ENCODE results near the gene SLC13A5.
A peak's percentile ranks its signal among the peaks of the same experiment; 100 is the strongest.
"Not testable (repeated sequence)": the region's sequence is repeated elsewhere in the genome, so short reads cannot be mapped to it uniquely, and the experiment has no call there.

Gene SLC13A5

GRCh38 chr17:6713130-6713917 lies at the start of gene SLC13A5:
Gene SLC13A5, minus strand, starts transcription at chr17:6713369. Its CDS starts 36 bp downstream, at chr17:6713333.
- DNase-seq = peak; percentile 5

GRCh38 chr17:6761779-6762178 lies 48.6 kb upstream of the SLC13A5 start:
- no peak for DNase-seq

GRCh38 chr17:6757747-6758146 lies 44.6 kb upstream of the SLC13A5 start:
- DNase-seq = no peak

GRCh38 chr17:6756425-6757031 lies 43.4 kb upstream of the SLC13A5 start:
- DNase-seq = no peak

DNA sequence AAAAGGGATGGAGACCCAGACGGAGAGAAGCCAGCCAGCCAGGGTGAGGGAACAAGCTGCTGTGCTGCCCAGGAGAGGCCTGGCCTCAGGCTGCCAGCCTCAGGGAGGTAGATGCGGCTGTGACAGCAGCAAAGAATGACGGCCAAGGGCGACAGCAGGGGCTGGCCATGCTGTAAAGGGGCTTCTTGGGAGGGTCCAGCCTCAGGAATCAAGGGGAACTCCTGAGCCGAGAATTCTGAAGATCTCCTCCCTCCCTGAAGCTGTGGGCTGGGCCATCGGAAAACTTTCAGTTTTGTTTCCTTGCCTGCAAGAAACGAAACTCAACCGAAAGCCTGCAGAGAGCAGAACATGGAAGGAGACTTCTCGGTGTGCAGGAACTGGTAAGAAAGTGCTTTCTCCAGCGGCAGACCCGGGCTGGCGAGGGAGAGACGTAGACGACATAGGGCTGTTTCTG lies 42.6 kb upstream of the SLC13A5 start, which contains the start of gene XAF1:
Gene XAF1 (plus strand): TSS at position 316 of the 454 bp plus-strand sequence. CDS start 33 bp downstream, at position 349.
- no peak for DNase-seq

DNA sequence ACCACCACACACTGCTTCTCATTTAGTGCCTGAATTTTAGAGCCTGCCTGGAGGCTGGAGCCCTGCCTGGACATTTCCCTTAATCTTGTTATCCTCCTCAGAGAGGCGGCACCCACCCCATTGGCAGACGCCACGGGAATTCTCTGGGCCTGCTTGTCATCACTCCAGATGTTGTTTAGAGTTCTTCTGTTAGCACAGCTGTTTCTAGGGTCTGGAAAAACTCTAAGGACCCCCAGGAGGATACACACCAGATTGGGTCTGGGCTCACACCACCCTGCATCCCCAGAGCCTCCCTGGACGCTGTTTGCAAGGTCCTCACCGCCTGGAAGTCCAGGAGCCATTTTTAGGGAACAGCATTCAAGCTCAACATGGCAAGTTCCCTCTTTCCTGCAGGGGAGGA lies 42.1 kb upstream of the SLC13A5 start:
- peak; percentile 18 for DNase-seq

DNA sequence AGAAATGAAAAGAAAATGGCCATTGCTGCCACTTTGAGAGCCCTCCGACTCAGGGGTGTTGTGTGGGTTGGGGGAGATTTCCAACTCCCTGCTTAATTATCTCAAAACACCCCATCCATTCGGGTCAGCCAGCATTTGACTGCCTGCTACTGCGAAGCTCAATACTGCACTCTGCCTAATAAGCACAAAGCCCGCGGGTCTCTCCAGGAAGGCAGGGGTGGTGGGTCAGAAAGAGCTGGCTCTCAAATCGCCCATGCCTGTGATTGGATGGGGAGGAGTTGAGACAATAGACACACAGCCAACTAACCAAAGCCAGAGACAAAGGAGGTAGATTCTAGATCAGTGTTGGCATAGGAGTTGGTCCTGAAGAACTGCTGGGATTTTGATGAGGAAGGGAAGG lies 40.4 kb upstream of the SLC13A5 start:
- no peak for DNase-seq

DNA sequence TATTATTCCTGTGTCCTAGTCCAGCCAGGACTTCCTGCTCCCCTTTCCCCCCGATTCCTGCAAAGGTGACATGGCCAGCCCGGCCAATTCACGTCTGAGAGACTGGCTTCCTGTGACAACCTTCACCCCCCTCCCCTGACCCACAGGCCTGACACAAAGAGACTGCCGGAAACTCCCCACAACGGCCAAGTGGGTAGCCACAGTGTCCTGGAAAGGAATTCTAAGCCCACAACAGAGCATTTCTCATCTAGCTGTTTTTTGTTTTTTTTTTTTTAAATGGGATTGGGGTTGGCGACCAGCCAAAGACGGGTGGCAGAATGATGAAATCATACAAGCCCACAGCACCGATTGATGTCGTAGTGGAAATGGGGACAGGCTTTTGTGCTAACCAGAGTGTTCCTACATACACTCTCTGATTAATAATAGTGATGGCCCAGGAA lies 39.9 kb upstream of the SLC13A5 start:
- peak; percentile 35 for DNase-seq

DNA sequence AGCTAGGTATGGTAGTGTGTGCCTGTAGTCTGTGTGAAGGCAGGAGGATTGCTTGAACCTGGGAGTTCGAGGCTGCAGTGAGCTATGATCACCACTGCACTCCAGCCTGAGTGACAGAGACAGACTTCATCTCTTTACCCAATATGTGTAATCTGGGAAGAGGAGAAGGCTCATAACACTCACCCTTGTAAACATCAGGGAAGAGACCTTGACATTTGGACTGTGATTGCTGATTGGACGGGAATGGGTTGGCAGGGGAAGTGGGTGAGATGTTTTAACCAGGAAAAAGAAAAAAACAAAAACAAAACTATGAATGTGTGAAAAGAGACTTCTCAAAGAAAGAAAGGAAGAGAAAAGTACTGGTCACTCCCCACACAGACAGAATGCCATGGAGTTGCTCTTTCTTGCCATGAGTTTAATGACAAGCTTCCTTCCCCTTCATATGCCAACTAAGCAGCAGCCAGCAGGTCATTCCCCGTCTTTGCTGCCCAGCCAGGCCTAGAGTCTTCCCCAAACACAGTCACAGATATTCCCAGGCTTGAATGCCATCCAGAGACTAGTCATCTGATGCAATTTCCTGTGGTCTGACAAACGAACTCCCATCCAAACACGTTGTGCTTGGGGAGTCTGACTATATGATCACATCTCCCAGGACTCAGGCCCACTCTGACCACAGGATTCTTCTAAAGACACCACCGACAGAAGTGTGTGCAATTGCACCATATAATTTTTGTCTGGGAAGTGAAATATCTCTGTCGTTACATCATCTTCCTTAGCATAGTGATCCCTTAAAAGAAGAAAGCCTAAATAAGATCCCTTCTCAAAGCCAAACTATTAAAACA lies 39.1 kb upstream of the SLC13A5 start:
- peak; percentile 90 for DNase-seq

DNA sequence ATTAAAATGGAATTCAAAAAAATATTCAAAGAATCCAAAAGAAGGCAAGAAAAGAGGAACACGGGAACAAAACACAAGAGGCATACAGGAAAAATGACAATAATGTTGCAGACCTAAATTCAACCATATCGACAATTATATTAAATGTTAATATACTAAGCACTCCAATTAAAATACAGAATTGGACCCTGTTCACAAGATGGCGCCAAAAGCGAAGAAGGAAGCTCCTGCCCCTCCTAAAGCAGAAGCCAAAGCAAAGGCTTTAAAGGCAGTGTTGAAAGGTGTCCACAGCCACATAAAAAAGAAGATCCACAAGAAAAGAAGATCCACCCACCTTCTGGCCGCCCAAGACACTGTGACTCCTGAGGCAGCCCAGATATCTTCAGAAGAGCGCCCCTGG lies 36.4 kb upstream of the SLC13A5 start:
- DNase-seq = no peak

GRCh38 chr17:6748617-6749016 lies 35.4 kb upstream of the SLC13A5 start:
- DNase-seq = no peak

GRCh38 chr17:6746665-6747064 lies 33.5 kb upstream of the SLC13A5 start:
- not testable (repeated sequence) for DNase-seq

DNA sequence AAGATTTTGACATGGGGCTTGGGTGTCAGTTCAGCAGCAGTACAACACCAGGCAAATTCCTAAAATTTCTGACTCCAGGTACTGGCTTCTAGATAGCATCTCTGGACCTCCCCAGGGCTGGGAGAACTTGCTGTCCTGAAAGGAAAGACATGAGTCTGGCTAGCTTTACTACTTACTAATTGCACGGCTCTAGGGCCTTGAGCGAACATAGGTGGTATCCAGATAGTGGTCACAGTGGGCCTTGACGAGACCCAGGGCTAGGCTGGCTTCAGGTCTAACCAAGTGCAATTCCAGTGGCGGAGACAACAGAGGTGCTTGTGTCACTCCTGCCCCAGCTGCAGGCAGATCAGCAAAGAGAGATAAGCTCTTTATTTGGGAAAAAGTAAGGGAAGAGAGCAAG lies 16.4 kb upstream of the SLC13A5 start:
- no peak for DNase-seq

DNA sequence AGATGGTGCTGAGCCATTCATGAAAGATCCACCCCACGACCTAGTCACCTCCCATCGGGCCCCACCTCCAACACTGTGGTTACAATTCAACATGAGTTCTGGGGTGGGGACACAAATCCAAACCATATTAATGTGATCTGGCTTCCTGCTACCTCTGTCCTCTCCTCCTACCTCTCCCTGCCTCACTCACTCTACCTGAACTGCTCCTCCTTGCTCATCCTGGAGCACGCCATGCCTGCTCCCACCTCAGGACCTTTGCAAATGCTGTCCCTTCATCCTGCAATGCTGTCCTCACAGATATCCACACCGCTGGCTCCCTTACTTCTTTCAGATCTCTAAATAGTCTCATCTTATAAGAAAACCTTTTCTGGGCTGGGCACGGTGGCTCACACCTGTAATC lies 10.8 kb upstream of the SLC13A5 start:
- DNase-seq = no peak

DNA sequence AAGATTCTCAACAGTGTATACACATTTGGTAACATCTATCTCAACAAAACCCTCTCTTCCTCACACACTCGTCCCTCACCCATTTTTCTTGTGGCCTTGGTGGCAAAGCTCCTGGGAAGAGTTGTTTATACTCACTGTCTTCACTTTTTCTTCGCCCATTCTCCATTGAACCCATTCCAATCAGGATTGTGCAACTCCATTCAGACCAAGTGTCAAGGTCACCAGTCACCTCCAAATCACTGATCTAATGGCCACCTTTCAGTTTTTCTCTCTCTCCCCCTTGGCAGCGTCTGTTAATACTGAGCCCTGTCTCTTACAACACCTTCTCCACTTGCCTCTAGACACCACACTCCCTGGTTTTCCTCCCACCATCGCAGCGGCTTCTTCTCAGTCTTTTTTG lies 8.6 kb upstream of the SLC13A5 start:
- no peak for DNase-seq

GRCh38 chr17:6716736-6717135 lies 3.6 kb upstream of the SLC13A5 start:
- DNase-seq = no peak

DNA sequence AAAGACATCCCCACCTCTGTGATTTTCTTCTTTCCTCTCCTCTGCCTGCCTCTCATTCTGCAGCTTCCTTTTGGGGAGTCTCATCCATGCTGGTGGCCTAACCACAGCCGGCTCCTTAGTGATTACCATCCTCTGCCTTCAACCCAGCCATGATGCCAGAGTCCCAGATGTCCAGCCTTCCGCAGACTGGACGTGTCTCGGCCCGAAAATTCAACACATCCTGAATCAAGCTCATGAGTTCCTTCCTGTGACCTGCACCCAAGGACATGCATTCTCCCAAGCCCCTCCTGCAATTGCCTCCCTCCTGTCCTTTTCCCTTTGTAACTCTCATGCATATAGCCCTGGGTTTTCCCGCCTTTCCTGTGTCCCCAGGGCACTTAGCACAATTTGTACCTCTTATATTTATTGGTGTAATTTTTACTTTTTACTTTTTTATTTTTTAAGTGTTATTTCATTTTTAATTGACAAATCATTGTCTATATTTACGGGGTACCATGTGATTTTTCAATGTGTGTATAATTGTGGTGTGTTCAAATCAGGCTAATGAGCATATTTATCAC lies 1.2 kb upstream of the SLC13A5 start:
- no peak for DNase-seq

DNA sequence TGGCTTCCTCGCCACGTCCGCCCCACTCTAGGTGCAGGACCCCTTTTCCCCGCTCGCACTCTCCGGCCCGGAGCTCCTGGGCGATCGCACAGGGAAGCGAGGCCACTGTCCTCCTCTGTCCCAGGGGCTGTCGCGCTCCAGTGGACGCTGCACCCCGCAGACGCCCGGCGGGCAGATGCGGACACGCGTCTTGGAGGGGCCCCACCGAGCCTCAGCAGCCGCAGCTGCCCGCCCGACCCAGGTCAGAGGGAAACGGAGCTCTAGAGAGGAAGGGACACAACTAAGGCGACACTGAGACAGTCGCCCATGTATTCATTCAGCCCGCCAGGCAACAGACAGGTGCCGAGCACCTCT lies 726 bp upstream of the SLC13A5 start:
- DNase-seq = no peak

- no peak for DNase-seq
Observed at GRCh38 chr17:6712854-6713129, 377 bp downstream of the SLC13A5 start.

DNA sequence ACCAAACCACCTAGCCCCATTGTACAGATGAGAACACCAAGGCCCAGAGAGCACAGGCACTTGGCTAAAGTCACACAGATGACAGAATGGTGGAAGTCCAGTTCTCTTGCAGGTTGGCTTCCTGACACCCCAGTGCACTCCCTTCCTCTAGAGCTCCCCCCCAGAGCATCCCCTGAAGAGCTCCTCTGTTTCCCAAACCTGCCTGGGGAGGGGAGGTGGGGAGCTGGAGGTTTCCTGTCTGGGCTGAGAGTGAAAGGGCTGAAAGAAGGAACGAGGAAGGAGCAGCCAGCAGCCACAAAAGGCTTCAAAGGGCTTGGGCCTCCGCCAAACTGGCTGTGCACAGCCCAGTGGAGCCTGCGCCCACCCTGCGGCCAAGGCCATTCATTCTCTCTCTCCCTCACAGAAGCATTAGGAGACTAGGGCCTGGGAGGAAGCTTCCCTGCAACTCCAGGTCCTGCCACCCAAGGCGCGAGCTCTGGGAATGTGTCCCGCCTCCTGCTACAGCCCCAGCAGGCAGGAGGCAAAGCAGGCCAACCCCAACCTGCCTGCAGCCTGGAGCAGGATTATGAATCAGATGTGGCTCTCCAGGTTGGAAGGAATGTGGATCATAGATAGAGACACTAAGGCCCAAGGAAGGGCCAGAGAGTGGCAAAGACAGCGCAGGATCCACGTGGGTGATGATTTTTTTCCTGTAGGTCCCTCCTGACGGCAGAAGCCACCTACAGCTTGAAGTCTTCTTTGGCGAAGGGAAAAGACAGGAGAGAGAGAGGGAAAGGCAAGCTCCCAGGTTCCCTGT lies 913 bp downstream of the SLC13A5 start:
- no peak for DNase-seq

GRCh38 chr17:6711681-6712057 lies 1.5 kb downstream of the SLC13A5 start:
- no peak for DNase-seq

DNA sequence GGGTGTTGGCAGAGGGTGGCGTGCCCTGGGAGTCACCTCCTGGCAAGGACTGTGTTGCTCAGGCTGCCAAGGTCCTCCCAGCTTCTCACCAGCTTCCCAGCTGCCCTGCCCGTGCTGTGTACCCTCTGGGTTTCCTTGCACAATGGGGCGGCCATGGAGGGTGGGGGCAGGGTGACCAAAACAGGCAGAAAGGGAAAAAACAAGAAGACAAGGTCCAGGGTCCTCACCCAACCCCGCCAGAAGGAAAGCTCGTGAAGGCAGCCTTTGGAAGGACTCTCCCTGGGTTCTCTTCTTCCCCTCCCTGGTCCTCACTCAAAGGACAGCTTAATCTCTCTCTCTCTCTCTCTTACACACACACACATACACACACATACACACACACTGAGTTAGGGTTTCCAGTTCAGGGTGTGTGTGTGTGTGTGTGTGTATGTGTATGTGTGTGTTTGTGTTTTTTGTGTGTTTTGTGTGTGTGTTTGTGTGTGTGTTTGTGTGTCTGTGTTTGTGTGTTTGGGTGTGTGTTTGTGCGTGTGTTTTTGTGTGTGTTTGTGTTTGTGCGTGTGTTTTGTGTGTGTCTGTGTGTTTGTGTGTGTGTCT lies 2.0 kb downstream of the SLC13A5 start:
- no peak for DNase-seq

Data from amniotic stem cell (primary cell).